Endothelial cell (in vitro differentiated cells): ENCODE measurements around the gene NAIF1. TPM values are rescaled to one million over a fixed set of nuclear protein-coding genes. Genes with fewer than 3 reads are reported as not detected.

ENCODE experiments used
- DNase-seq: peaks from one replicate; pipeline ENCODE4 v3.0.0; 2021; ENCODE audit warnings: low spot score
- H3K27ac Mint-ChIP-seq: one replicate; pipeline ENCODE4 v1.8.0; 2021; ENCODE audit warnings: mixed read lengths, inconsistent platforms; ENCODE audit not compliant: unreplicated experiment
- H3K27me3 Mint-ChIP-seq: one replicate; pipeline ENCODE4 v1.8.0; 2021; ENCODE audit warnings: mild to moderate bottlenecking, moderate library complexity, mixed read lengths, inconsistent platforms; ENCODE audit not compliant: unreplicated experiment
- H3K36me3 Mint-ChIP-seq: one replicate; pipeline ENCODE4 v1.8.0; 2021; ENCODE audit warnings: mild to moderate bottlenecking, low read depth, mixed read lengths, inconsistent platforms; ENCODE audit not compliant: unreplicated experiment
- H3K4me1 Mint-ChIP-seq: one replicate; pipeline ENCODE4 v1.8.0; 2021; ENCODE audit warnings: mild to moderate bottlenecking, mixed read lengths, inconsistent platforms; ENCODE audit not compliant: unreplicated experiment
- H3K4me3 Mint-ChIP-seq: one replicate; pipeline ENCODE4 v1.8.0; 2021; ENCODE audit warnings: mild to moderate bottlenecking, mixed read lengths, inconsistent platforms; ENCODE audit not compliant: unreplicated experiment
- H3K9me3 Mint-ChIP-seq: one replicate; pipeline ENCODE4 v1.8.0; 2021; ENCODE audit warnings: mixed read lengths, inconsistent platforms; ENCODE audit not compliant: unreplicated experiment
- total RNA-seq: library from RNA; stranded (reverse); fragmentation: NEBNext Ultra II Directional; extraction: Animal tissue kit (Norgen Biotek cat#: 25700); gene quantifications from one replicate; pipeline ENCODE4 v1.2.1, GENCODE V29; 2021; ENCODE audit not compliant: unreplicated experiment
- TF ChIP-seq, protein P1 (sequence below): fragments of 200-600 bp; sonication (generic); IDR thresholded peaks from one replicate; pipeline ENCODE4 v1.5.0; 2021; ENCODE audit warnings: antibody characterized with exemption; ENCODE audit not compliant: unreplicated experiment

Gene NAIF1
- total RNA-seq, 1 donor from 2014 or later: 9.9 TPM

- no peak for DNase-seq
- peaks cover 4% of the 10 kb centered on the region for H3K27me3 Mint-ChIP-seq
- no peaks in the 10 kb centered on the region for H3K9me3 Mint-ChIP-seq
- H3K4me3 Mint-ChIP-seq: no peak overlapping the region
- TF ChIP-seq, protein P1, sequence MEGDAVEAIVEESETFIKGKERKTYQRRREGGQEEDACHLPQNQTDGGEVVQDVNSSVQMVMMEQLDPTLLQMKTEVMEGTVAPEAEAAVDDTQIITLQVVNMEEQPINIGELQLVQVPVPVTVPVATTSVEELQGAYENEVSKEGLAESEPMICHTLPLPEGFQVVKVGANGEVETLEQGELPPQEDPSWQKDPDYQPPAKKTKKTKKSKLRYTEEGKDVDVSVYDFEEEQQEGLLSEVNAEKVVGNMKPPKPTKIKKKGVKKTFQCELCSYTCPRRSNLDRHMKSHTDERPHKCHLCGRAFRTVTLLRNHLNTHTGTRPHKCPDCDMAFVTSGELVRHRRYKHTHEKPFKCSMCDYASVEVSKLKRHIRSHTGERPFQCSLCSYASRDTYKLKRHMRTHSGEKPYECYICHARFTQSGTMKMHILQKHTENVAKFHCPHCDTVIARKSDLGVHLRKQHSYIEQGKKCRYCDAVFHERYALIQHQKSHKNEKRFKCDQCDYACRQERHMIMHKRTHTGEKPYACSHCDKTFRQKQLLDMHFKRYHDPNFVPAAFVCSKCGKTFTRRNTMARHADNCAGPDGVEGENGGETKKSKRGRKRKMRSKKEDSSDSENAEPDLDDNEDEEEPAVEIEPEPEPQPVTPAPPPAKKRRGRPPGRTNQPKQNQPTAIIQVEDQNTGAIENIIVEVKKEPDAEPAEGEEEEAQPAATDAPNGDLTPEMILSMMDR: no peak
- no peaks in the 10 kb centered on the region for H3K4me1 Mint-ChIP-seq
- H3K27ac Mint-ChIP-seq: peak overlapping the region; percentile 24
- peaks cover 17% of the 10 kb centered on the region for H3K36me3 Mint-ChIP-seq
Measured at GRCh38 chr9:128107468-128108268, 40.5 kb upstream of the NAIF1 start.

GRCh38 chr9:128106940-128107467 is 39.9 kb upstream of the NAIF1 start:
- H3K9me3 Mint-ChIP-seq: no peaks in the 10 kb centered on the region
- H3K36me3 Mint-ChIP-seq: peaks cover 23% of the 10 kb centered on the region
- no peak overlapping the region for H3K4me3 Mint-ChIP-seq

DNA sequence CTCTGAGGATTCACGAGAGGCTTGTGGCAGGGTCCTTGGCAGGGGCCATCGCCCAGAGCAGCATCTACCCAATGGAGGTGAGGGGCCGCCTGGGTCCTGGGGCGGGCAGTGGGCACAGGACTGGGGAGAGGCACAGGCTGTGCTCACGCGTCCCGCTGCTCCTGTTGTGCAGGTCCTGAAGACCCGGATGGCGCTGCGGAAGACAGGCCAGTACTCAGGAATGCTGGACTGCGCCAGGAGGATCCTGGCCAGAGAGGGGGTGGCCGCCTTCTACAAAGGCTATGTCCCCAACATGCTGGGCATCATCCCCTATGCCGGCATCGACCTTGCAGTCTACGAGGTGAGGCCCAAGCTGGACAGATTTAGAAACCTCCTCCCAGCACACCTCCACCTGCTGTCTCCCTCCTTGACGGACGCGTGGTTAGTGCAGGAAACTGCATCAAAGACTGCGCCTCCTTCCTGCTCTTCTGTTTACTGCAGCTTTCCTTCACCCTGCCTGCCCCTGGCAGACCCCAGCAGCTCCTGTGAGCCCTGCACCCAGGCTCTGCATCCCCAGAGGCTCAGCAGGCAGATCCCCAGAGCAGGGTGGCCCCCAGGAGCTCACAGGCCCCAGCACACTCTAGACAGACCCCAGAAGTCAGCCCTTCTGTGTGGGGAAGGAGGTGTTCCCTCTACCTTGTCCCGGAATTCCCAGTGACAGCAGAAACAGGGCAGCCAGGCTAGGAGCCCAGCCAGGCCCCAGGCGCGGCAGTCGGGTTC is 39.2 kb upstream of the NAIF1 start:
- Mint-ChIP-seq H3K4me1 (no peaks in the 10 kb centered on the region), H3K4me3 (peak overlapping the region; percentile 34), H3K27ac (no peak overlapping the region), H3K9me3 (no peaks in the 10 kb centered on the region), H3K27me3 (peaks cover 4% of the 10 kb centered on the region), H3K36me3 (peaks cover 26% of the 10 kb centered on the region)
- DNase-seq: no peak
- TF ChIP-seq, protein P1: no peak

More at GRCh38 chr9:128106940-128107467, 39.9 kb upstream of the NAIF1 start:
- H3K27me3 Mint-ChIP-seq: peaks cover 4% of the 10 kb centered on the region
- H3K27ac Mint-ChIP-seq: no peak overlapping the region
- H3K4me1 Mint-ChIP-seq: no peaks in the 10 kb centered on the region
- DNase-seq: no peak
- TF ChIP-seq, protein P1: no peak

- Mint-ChIP-seq H3K36me3 (peaks cover 26% of the 10 kb centered on the region), H3K4me3 (no peak overlapping the region), H3K9me3 (no peaks in the 10 kb centered on the region), H3K27ac (no peak overlapping the region), H3K4me1 (peaks cover 2% of the 10 kb centered on the region), H3K27me3 (peaks cover 4% of the 10 kb centered on the region)
- TF ChIP-seq, protein P1: no peak
- no peak for DNase-seq
Measured at GRCh38 chr9:128105538-128106175, 38.5 kb upstream of the NAIF1 start.
